ACC112 (cell line): Measurements from ENCODE around the gene IFNA2.

Experiments
- H2AFZ ChIP-seq: fragments of 200-600 bp; sonication (generic); one replicate; pipeline ENCODE4 v1.6.0; 2017; ENCODE audit warnings: antibody characterized with exemption, low read length; ENCODE audit not compliant: unreplicated experiment
- H3K27ac ChIP-seq: fragments of 200-600 bp; sonication (generic); 2 replicates; pipeline ENCODE4 v1.5.1; 2014; ENCODE audit warnings: low read depth, mild to moderate bottlenecking, antibody characterized with exemption, low read length, moderate library complexity
- H3K27me3 ChIP-seq: fragments of 200-600 bp; sonication (generic); 2 replicates; pipeline ENCODE4 v1.6.1; 2014; ENCODE audit warnings: mild to moderate bottlenecking, antibody characterized with exemption, low read length, moderate library complexity, mixed read lengths; ENCODE audit not compliant: insufficient read depth
- H3K36me3 ChIP-seq: fragments of 200-600 bp; sonication (generic); 2 replicates; pipeline ENCODE4 v1.6.1; 2016; ENCODE audit warnings: mild to moderate bottlenecking, antibody characterized with exemption, low read length, moderate library complexity, mixed read lengths; ENCODE audit not compliant: insufficient read depth
- H3K4me1 ChIP-seq: fragments of 200-600 bp; sonication (generic); one replicate; pipeline ENCODE4 v1.6.1; 2016; ENCODE audit warnings: low read length, mixed read lengths; ENCODE audit not compliant: insufficient read depth, unreplicated experiment, control insufficient read depth
- H3K4me3 ChIP-seq: fragments of 200-600 bp; sonication (generic); 2 replicates; pipeline ENCODE4 v1.5.1; 2014; ENCODE audit warnings: mild to moderate bottlenecking, low read depth, low read length
- H3K79me2 ChIP-seq: fragments of 200-600 bp; sonication (generic); one replicate; pipeline ENCODE4 v1.6.0; 2016; ENCODE audit warnings: low read length; ENCODE audit not compliant: control insufficient read depth, unreplicated experiment, insufficient read depth

IFNA2 gene

GRCh38 chr9:21334701-21335632, 50.2 kb downstream of the IFNA2 start, which contains the start of gene KLHL9:
KLHL9 (minus strand) TSS chr9:21335404; CDS start chr9:21334859, 545 bp downstream.
- H2AFZ ChIP-seq = peak within 1 kb of the TSS; percentile 99
- H3K27me3 ChIP-seq = no peaks in the 10 kb centered on the region
- H3K27ac ChIP-seq = peak within 1 kb of the TSS; percentile 77
- H3K4me3 ChIP-seq = peak within 1 kb of the TSS; percentile 84
- H3K36me3 ChIP-seq = peaks cover 19% of the 10 kb centered on the region
- peaks cover 52% of the 10 kb centered on the region for H3K79me2 ChIP-seq
- H3K4me1 ChIP-seq = peaks cover 29% of the 10 kb centered on the region
